Measurements from ENCODE around the gene SMARCC1. TPM values are rescaled to one million over a fixed set of nuclear protein-coding genes. Genes with fewer than 3 reads are reported as not detected.
"Not testable (repeated sequence)": the region's sequence is repeated elsewhere in the genome, so short reads cannot be mapped to it uniquely, and the experiment has no call there.

SMARCC1 gene
- 64.8 TPM for polyA plus RNA-seq (2013, experiment 1 of 2; ENCODE audit: insufficient read length)
- 55.7 TPM for polyA plus RNA-seq (2013, experiment 2 of 2; ENCODE audit: insufficient read length)

DNA sequence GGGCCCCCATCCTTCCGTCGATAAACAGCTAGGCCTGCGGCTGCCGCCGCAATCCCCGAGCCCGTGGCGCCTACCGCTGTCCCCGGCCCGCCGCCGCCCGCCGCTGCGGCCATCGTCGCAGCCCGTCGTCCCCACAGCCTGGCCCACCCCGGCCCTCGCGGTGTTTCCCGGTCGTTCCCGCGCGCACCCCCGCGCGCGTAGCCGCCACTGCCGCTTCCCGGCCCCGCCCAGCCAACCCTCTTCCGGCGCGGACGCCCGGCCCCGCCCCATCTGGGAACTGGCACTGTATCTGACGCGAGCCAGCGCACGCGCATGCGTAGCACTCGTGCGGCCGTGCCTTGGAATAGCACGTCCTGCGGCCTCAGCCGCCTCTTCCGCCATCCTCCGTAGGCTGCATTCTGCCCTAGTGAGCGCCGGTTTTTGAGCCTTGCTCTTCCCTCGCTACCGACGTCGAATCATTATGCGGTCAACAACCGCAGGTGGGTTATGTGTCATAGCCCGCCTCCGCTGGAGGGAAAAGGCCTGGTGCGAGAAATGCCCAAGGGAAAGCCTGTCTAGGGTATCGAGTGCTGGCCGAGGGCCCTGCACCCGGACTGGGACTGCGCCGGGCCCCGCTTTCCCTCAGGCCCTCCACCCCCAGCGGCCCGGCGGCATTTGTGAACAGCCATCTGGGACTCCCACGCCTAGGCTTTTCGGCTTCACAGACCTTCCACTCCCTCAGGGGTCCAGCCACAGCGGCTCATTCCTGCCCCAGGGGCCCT is at the start of gene SMARCC1:
SMARCC1 (minus strand) TSS at position 209 of the 761 bp plus-strand sequence; CDS start at position 113, 96 bp downstream.
- DNase-seq = peak; percentile 97

DNA sequence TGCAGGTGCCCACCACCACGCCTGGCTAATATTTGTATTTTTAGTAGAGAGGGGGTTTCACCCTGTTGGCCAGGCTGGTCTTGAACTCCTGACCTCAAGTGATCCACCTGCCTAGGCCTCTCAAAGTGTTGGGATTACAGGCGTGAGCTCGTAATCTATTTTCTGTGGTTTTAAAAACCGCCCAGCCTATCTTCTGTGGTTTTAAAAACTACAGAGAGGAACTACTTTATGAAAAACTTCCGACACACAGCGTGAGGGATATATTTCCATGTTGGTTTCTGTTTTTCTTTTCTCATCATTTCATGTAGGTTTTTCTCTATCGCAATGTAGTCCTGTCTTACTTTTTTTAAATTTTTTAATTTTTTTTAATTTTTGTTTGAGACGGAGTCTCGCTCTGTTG is 47.8 kb upstream of the SMARCC1 start:
- DNase-seq = not testable (repeated sequence)

DNA sequence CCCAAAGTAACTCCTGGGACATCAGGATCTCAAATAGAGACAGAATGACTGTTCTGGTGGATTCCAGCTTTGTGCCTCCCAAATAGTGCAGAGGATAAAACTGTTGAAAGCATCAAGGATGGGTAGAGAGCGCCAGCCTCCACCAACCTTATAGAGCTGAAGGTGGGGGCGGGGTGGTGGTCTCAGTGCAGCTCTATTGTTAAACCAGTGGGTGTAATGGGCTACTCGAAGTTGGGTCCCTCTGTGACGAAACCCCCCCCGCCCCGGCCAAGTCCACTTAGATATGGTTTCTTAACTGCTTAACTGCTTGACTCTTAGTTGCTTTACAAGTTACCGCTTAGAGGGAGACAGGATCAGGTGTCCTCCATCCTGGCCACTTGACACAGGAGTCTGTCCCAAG is 43.9 kb upstream of the SMARCC1 start:
- no peak for DNase-seq

DNA sequence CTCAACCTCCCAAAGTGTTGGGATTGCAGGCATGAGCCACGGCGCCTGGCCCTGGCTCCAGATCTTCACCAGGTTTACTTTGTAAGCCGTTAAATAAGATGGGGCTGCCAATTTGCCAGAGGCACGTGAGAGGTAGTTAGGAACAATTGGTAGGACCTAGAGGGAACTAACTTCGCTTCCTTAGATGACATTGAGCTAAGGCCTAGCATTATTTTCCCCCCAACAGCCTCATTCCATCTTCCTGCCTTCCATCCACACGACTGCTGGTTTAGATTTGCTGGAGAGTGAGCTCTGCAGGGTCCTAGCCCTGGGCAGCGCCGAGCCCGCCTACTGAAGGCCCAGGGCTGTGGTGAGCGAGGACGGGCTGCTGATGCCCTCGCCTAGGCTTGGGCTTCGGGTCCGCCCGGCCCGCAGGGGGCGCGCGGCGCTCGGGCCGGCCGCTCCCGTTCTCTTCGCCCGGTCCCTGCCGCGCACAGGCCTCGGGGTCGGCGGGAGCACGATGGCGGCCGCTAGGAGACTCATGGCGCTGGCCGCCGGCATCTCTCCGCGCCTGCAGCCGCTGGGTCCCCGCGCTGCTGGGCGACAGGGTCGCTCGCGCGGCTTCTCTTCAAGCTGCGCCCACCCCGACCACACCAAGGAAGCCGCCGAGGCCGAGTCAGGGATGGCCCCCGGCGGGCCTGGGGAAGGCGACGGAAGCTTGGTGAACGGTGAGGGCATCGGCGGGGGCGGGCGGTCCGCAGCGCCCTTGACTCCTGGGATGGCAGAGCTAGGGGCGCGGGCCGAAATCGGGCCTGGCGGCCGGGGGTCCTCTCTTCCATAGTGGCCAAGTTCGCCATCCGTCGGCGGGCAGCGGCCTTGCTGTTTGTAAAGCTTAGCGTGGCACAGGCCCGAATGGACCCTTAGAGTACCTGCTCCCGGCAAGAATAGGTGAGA is 43.1 kb upstream of the SMARCC1 start:
- peak; percentile 87 for DNase-seq

DNA sequence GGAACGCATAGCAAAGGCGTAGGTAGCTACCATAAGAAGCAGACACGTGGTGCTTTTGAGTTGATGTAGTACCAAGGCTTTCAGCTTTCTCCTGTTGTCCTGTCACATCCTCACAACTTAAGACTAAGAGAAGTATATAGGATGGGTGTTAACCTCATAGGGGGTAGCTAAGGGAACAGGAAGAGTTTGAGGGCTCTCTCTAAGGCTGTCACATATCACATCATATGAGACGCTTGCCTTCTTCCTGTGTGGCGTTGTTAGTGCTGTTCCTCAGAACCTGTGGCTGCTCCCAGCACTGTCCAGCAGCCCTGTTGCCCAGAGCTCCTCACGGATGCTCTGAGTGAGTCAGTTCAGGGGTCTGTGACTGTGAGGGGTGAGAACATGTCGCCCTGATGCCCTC is 35.9 kb upstream of the SMARCC1 start:
- no peak for DNase-seq

DNA sequence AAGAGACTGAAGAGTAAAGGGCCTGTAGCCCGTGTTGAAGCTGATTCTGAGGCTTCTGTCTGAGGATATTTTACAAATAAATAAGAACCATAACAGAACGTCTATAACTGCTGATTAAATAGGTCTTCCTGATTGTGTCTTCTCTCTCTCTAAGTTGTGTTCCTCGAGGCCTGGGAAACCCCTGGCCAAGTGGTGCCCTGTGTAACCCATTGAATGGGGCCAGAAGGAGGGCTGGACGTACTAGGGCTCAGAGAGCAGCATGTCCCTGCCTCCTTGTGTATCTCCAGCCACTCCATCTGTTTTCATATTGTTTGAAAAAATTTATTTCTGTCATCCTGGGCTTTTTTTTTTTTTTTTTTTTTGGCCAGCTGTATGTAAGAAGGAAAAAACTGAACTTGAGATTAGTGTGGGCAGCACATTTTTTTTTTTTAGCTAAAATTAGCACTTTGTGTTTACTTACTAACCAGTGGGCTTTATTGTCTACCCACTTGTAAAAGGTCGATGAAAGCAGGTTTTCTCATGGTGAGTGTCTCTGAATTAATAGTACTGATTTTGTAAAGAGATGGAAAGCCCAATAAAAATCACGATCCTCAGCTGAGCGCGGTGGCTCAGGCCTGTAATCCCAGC is 32.0 kb upstream of the SMARCC1 start:
- no peak for DNase-seq

DNA sequence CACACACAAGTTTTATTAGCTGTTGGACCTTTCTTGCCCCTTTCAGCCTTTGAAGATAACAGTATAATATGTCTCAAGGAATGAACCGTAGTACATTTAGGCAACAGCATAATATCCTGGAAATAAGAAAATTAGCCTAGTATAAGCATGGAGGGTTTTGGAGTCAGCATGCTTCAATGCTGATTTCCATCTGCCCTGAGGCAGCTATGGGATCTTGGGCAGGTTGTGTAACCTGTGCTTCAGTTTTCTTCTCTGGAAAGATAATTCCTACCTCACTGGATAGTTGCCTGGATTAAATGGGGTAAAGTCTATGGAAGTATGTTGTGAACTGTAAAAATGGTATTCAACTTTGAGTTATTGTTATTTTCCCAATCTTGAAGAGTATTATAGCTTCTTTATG is 22.9 kb upstream of the SMARCC1 start:
- no peak for DNase-seq

DNA sequence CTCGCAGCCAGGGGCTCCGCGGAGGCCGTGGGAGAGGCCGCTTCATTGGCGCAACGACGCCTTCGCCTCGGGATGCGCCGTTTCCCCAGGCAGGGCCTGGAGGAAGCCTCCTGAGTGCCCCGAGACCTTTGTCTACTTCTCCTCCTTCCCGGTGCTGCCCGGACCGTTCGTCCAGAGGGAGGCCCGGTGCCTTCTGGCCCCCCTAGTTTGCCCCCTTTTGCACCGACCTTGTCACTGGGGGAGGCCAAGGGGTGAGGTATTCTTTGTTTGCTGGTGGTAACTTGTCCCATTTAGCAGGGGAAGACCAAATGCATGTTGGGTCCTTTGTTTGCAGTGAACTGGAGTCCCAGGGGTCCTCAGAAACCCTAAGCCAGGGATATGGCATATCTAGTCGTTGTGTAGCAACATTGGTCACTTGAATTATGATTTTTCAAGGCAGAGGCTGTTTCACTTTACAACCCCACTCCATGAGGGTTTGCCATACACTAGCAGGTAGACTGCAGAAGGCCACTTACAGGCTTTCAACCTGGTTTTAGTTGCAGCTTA is 21.9 kb upstream of the SMARCC1 start:
- no peak for DNase-seq

DNA sequence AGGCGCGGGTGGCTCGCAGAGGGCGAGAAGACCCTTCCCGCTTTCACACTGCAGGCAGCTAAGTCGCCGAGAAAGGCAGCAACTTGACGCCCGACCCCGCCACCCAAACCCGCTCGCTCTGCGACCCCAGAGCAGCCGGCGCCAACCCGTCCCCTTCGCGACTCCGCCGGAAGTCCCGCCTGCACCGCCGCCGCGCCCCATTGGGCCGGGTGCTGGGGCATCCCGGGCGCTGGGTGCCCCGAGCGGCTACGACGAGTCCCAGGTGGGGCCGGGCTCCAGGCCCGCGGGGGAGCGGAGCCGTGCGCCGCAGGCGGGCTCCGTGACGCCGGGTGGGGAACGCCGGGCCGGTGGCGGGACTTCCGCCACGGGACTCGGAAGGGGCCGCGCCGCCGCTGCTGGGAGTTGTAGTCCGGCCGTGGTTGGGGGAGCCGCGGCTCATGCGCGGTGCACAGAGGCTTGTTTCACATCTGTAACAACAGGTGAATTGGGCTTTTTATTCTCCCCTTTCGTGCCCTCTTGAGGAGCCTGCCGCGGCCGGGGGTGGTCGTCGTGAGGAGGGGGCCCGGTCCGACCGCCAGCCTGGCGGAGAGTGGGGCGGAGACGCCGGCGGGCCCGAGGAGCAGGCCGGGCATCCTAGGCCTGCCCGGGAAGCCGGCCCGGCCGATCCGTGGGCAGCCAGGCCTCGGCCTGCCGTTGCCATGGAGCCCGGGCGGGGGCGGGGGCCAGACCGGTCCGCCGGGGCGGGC is 21.2 kb upstream of the SMARCC1 start, which contains the start of gene DHX30:
DHX30 (plus strand) TSS at position 405 of the 746 bp plus-strand sequence. CDS start 7,546 bp downstream, outside the sequence.
- peak; percentile 86 for DNase-seq

DNA sequence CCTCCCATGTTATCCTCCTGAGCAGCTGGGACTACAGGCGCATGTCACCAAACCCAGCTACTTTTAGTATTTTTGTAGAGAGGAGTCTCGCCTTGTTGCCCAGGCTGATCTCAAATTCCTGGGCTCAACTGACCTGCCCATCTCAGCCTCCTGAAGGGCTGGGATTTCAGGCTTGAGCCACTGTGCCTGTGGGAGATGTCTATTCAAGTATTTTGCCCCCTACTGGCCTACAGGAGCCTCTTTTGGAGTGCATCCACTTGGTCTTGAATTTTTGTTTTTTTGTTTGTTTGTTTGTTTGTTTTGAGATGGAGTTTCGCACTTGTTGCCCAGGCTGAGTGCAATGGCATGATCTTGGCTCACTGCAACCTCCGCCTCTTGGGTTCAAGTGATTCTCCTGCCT is 18.0 kb upstream of the SMARCC1 start:
- DNase-seq = no peak

DNA sequence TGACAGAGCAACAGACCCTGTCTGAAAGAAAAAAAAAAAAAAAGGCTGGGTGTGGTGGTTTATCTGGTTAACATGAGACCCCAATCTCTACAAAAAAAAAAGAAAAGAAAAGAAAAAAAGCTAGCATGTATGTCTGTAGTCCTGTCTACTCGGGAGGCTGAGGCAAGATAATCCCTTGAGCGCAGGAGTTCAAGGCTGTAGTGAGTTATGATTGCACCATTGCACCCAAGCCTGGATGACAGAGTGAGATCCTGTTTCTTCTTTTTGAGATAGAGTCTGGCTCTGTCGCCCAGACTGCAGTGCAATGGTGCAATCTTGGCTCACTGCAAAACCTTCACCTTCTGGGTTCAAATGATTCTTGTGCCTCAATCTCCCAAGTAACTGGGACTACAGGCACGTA is 12.9 kb upstream of the SMARCC1 start:
- no peak for DNase-seq

DNA sequence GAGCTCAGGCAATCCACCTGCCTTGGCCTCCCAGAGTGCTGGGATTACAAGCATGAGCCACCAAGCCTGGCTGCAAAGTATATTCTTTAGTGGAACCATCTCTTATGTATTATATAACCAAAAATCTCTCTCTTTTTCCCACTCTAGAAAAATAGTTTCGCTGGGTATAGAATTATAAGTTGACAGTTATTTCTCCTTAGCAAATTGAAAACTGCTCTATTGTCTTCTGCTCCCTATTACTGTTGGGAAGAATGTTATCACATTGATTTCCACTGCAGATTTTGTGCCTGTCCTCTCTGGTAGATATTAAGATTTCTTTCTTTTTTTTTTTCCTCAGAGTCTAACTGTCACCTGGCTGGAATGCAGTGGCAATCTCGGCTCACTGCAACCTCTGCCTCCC is 11.0 kb upstream of the SMARCC1 start:
- no peak for DNase-seq

DNA sequence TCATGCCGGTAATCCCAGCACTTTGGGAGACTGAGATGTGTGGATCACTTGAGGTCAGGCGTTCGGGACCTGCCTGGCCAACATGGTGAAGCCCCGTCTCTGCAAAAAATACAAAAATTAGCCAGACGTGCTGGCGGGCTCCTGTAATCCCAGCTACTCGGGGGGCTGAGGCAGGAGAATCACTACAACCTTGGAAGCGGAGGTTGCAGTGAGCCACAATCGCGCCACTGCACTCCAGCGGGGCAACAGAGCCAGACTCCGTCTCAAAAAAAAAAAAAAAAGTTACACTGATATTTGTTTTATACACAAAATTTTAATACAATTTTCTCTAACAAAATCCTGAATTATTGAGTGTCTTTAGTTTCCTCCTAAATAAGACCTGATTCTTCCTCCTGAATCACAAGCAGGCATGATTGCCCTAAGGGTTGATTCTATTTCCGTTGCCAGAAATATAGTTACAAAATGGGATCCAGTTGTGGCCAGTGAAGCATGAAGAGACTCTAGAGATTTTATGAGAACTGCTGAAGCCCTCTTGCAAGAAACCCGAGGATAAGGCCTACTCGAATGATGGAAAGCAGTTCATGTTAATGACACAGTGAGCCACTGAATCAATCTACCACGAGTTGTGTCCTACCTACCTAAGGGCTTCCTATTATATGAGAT is 9.6 kb upstream of the SMARCC1 start:
- no peak for DNase-seq

DNA sequence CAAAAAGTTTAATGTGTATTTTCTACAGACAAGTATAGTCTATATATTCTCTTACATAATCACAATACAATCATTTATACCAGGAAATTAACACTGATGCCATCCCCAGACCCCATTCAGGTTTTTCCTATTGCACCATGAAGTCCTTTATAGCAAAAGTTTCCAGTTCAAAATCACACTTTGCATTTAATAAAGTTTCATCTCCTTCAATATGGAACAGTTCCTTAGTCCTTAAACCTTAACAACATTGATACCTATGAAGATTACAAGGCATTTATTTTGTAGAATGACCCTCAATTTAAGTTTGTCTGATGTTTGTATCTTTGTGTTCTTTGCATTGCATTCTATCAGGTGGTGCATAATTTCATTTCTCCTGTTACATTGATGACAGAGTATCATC is 2.0 kb upstream of the SMARCC1 start:
- no peak for DNase-seq

DNA sequence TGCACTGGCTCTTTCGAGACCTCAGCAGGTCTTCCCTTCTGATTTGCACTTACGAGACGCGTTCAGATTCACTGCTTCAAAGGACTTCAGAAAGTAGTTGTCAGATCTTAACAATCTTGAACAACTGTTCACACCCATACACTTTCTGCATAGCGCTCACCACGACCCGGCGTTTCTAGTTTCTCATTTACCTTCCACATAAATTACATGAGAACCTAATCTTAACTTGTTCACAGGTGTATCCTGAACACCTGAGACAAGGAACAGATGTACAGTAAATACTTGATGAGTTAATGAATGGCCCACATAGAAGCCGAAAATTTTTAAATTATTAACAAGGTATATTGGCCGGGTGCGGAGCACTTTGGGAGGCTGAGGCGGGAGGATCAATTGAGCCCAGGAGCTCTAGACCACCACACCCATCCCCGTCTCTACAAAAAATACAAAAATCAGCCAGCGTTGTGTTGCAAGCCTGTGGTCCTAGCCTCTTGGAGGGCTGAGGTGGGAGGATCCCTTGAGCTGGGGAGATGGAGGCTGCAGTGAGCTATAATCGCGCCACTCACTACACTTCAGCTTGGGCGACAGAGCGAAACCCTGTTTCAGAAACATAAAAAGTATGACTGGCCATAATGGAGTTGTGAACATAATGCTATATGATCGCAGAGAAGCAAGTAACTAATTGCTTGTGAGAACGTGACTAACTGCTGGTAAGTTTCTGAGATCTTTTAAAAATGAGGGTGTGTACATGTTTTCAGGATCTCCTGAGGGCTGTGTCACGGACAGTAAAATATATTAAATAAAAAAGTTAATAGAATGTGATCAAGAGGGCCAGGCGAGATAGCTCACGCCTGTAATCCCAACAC is 984 bp upstream of the SMARCC1 start:
- no peak for DNase-seq

DNA sequence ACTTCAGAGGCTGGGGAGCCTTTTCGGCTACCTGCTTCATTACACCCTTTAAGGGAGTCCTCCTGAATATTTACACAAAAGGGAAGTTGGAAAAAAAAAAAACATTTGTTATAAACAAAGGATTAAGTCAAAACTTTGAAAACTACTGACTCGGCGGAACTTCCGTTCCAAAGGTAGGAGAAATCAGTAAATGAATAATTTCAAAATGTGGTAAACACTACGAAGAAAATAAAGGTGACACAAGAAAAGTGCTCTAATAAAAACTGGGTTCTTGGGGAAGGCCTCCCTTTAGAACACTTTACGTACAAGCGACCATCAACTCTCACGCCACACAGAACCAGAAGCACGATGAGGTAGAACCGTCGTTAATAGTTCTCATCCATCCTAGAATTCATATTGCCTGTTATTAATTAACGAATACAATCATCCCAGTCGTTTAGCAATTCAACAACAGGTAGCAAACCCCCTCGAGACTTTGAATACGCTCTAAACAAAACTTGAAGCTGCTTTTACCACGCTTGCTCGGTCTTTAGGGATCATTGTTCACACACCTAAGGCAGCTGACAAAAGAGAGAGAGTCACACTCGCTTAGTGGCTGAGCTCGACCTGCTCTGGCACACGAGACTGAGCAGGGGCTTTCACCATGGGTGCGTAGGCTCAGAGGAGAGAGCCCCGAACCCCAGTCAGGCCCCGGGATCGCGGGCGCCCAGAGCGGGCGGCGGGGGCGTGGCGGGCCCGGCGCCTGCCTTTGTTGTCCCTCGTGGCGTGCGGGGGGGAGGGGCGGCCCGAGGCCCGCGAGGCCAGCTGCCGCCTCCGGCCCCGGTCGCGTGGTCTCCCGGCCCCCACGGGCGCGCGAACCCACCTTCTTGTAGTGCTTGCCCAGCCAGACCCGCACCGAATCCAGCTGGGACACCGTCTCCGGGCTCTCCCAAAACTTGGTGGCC is 680 bp downstream of the SMARCC1 start:
- DNase-seq = peak; percentile 38

DNA sequence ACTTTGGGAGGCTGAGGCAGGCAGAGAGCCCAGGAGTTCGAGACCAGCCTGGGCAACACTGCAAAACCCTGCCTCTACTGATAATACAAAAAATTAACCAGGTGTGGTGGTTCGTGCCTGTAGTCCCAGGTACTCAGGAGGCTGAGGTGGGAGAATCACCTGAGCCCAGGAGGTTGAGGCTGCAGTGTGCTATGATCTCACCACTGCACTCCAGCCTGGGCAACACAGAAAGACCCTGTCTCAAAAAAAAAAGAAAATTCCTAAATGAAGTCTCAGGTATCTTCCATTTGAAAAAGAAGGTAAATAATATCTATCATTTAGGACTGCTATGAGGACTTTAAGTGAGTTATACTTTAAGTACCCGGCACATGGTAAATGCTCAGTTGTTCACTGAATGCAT is 2.9 kb downstream of the SMARCC1 start:
- DNase-seq = no peak

DNA sequence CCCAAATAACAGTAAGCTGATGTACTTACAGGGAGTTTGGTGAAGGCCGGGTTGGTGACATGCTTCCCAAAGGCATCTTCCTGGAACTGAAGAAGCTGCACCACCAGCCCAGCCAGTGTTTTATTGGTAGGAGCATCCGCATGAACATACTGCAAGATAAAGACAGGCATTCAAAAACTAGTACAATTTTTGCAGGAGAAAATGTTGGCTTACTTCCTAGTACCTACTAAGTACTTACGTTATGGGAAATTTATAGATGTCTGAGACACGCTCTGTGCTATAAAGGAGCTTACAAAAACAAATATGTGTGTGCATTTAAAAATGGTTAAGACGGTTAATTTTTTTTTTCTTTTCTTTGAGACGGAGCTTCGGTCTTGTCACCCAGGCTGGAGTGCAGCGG is 8.9 kb downstream of the SMARCC1 start:
- no peak for DNase-seq

DNA sequence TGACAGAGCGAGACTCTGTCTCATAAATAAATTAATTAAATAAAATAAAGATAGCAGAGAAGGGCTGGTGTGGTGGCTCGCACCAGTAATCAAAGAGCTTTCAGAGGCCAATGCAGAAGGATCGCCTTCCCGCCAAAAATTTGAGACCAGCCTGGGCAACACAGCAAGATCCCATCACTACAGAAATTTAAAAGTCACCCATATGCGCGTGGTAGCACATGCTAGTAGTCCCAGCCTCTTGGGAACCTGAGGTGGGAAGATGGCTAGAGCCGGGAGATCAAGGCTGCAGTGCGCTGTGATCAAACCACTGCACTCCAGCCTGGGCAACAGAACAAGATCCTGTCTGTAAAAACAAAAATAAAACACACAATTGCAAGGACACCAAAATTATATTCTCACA is 9.6 kb downstream of the SMARCC1 start:
- no peak for DNase-seq

Measured in fibroblast of skin of back (primary cell).